K562 (cell line): ENCODE results near the gene PELI2. TPM values are rescaled to one million over a fixed set of nuclear protein-coding genes. Genes with fewer than 3 reads are reported as not detected.

Source experiments
- ATAC-seq: fragments of 200-7000 bp; cut with Tn5 transposase; 3 replicates; pipeline ENCODE4 v1.9.1; 2020; ENCODE audit warnings: moderate library complexity
- BruUV-seq: library from RNA; stranded (reverse); fragments of 400-500 nt; replicated peaks from 2 replicates; lab custom pipeline; 2021; lab: Mats Ljungman, UMichigan
- CTCF ChIA-PET: fragments of 300-600 bp; formaldehyde crosslinking; extraction: SDS; loops from one replicate; lab custom pipeline; 2021; ENCODE audit warnings: low intra/inter-chr PET ratio; lab: Yijun Ruan, JAX
- POLR2A ChIA-PET: fragments of 300-600, 350-650 bp; sonication (Branson Sonifier 250); formaldehyde crosslinking; extraction: SDS; loops from one replicate; lab custom pipeline; 2021; ENCODE audit warnings: antibody characterized with exemption, inconsistent platforms; lab: Yijun Ruan, JAX
- DNase-seq, 4 experiments: peaks; one replicate each; pipeline versions ENCODE4 v3.0.0 to v3.0.0-alpha.2; 2011 to 2018; ENCODE audit warnings: low spot score in 3 of 4, mixed read lengths in 3 of 4; ENCODE audit errors: extremely low read depth in 1 of 4
- FAIRE-seq: peaks from 2 replicates; lab custom pipeline; 2011; peaks lifted over from hg19 to GRCh38; lab: Jason Lieb, UNC
- H2AFZ ChIP-seq: 2 replicates; pipeline ENCODE4 v1.6.0; 2011; ENCODE audit warnings: low read depth, low read length, control low read depth, inconsistent platforms
- H3K27ac ChIP-seq: fragments of 200-600 bp; 3 replicates; pipeline ENCODE4 v1.8.0; 2011; ENCODE audit warnings: low read depth, mild to moderate bottlenecking, control low read depth, inconsistent platforms, low read length, moderate library complexity, mixed read lengths; ENCODE audit errors: extremely low read depth
- H3K27me3 ChIP-seq, 2 experiments: fragments of 300-600 bp in 1 of 2; 2 replicates in 1 of 2; 3 replicates in 1 of 2; pipeline versions ENCODE4 v1.6.0 to v1.8.0; 2011; ENCODE audit warnings: inconsistent platforms in 2 of 2, low read length in 2 of 2, mild to moderate bottlenecking in 1 of 2, mixed read lengths in 1 of 2, moderate library complexity in 1 of 2; ENCODE audit not compliant: control insufficient read depth in 2 of 2, insufficient read depth in 2 of 2
- H3K36me3 ChIP-seq: fragments of 300-600 bp; 3 replicates; pipeline ENCODE4 v1.8.0; 2011; ENCODE audit warnings: mild to moderate bottlenecking, low read length, inconsistent platforms; ENCODE audit not compliant: control insufficient read depth, insufficient read depth
- H3K4me1 ChIP-seq, 2 experiments: fragments of 200-600 bp in 1 of 2; replicated peaks in 1 of 2; 2 replicates in 1 of 2; 3 replicates in 1 of 2; pipeline versions ENCODE4 v1.5.1 to v1.8.0; 2011; ENCODE audit warnings: inconsistent platforms in 2 of 2, low read length in 2 of 2, mild to moderate bottlenecking in 1 of 2, mixed read lengths in 1 of 2, moderate library complexity in 1 of 2; ENCODE audit not compliant: control insufficient read depth in 2 of 2, insufficient read depth in 2 of 2
- H3K4me2 ChIP-seq: 2 replicates; pipeline ENCODE4 v1.6.1; 2011; ENCODE audit warnings: low read length, control low read depth, inconsistent platforms, mixed read lengths; ENCODE audit not compliant: insufficient read depth
- H3K4me3 ChIP-seq: fragments of 200-600 bp; sonication (generic), shearing (Covaris generic); 2 replicates; pipeline ENCODE4 v1.5.1; 2016; ENCODE audit warnings: control low read depth, inconsistent platforms
- H3K79me2 ChIP-seq: fragments of 200-600 bp; 3 replicates; pipeline ENCODE4 v1.8.0; 2011; ENCODE audit warnings: low read length, inconsistent platforms; ENCODE audit not compliant: control insufficient read depth, insufficient read depth
- H3K9ac ChIP-seq, 2 experiments: 2 replicates each; pipeline versions ENCODE4 v1.6.0 to v1.6.1; 2011; ENCODE audit warnings: low read depth in 2 of 2, low read length in 2 of 2, control low read depth in 1 of 2, inconsistent platforms in 1 of 2, mild to moderate bottlenecking in 1 of 2, mixed read lengths in 1 of 2; ENCODE audit not compliant: insufficient read depth in 1 of 2
- H3K9me1 ChIP-seq: one replicate; pipeline ENCODE4 v1.6.0; 2011; ENCODE audit warnings: inconsistent platforms, mild to moderate bottlenecking, low read length, moderate library complexity; ENCODE audit not compliant: control insufficient read depth, insufficient read depth
- H3K9me3 ChIP-seq: replicated peaks from 2 replicates; pipeline ENCODE4 v1.5.1; 2011; ENCODE audit warnings: low read depth, low read length, inconsistent platforms; ENCODE audit not compliant: control insufficient read depth, insufficient read depth
- H4K20me1 ChIP-seq: replicated peaks from 2 replicates; pipeline ENCODE4 v1.6.1; 2011; ENCODE audit warnings: low read length, inconsistent platforms, mixed read lengths; ENCODE audit not compliant: control insufficient read depth, insufficient read depth
- HNRNPL ChIP-seq: fragments of 200-400 bp; formaldehyde crosslinking; IDR thresholded peaks from 2 replicates; pipeline ENCODE4 v1.6.1; 2017; ENCODE audit warnings: low read depth, mild to moderate bottlenecking, low read length
- NCOA1 ChIP-seq: fragments of 450-650 bp; IDR thresholded peaks from 2 replicates; pipeline ENCODE4 v1.6.1; 2016; ENCODE audit warnings: low read depth
- NR2F6 ChIP-seq: fragments of 450-650 bp; formaldehyde crosslinking; IDR thresholded peaks from 2 replicates; pipeline ENCODE4 v1.4.0; 2020; ENCODE audit warnings: mild to moderate bottlenecking
- RFX7 ChIP-seq: fragments of 250-450 bp; sonication (Bioruptor Pico); IDR thresholded peaks from 2 replicates; pipeline ENCODE4 v1.5.1; 2021; ENCODE audit warnings: mild to moderate bottlenecking
- RREB1 ChIP-seq: fragments of 250-450 bp; sonication (Bioruptor Pico); IDR thresholded peaks from 2 replicates; pipeline ENCODE4 v1.4.0; 2020
- SREBF1 ChIP-seq: fragments of 150-350 bp; IDR thresholded peaks from 2 replicates; pipeline ENCODE4 v1.6.1; 2014; ENCODE audit warnings: antibody characterized with exemption, low read depth, low read length, borderline replicate concordance
- STAT5A ChIP-seq: IDR thresholded peaks from 2 replicates; pipeline ENCODE4 v1.6.1; 2012; ENCODE audit warnings: low read length, inconsistent platforms, borderline replicate concordance
- THRA ChIP-seq: fragments of 450-650 bp; IDR thresholded peaks from 2 replicates; pipeline ENCODE4 v1.6.1; 2017; ENCODE audit warnings: mild to moderate bottlenecking, moderate library complexity
- TOE1 ChIP-seq, 2 experiments: fragments of 450-650 bp in 1 of 2; sonication (generic) in 1 of 2; formaldehyde crosslinking in 1 of 2; IDR thresholded peaks; 2 replicates each; pipeline versions ENCODE4 v1.7.1 to v1.8.0; 2016 to 2022; ENCODE audit warnings: borderline replicate concordance in 2 of 2, mild to moderate bottlenecking in 2 of 2, antibody characterized with exemption in 1 of 2, inconsistent platforms in 1 of 2, low read depth in 1 of 2, missing genetic modification reagents in 1 of 2, moderate library complexity in 1 of 2
- TSC22D4 ChIP-seq: fragments of 450-650 bp; IDR thresholded peaks from 2 replicates; pipeline ENCODE4 v1.6.1; 2016; ENCODE audit warnings: missing genetic modification characterization, missing biosample characterization, control low read depth
- ZBTB17 ChIP-seq: fragments of 450-650 bp; formaldehyde crosslinking; IDR thresholded peaks from 2 replicates; pipeline ENCODE4 v1.4.0; 2020; ENCODE audit warnings: mild to moderate bottlenecking
- ZNF263 ChIP-seq: sonication (generic); formaldehyde crosslinking; IDR thresholded peaks from 2 replicates; pipeline ENCODE4 v1.8.0; 2022; ENCODE audit warnings: mild to moderate bottlenecking, missing genetic modification reagents, borderline replicate concordance
- ZNF785 ChIP-seq: fragments of 250-450 bp; sonication (Bioruptor Pico); IDR thresholded peaks from 2 replicates; pipeline ENCODE4 v1.4.0; 2020; ENCODE audit warnings: mild to moderate bottlenecking
- ZZZ3 ChIP-seq: fragments of 450-650 bp; IDR thresholded peaks from 2 replicates; pipeline ENCODE4 v1.6.1; 2016; ENCODE audit warnings: antibody characterized with exemption, mild to moderate bottlenecking, moderate library complexity
- WGBS: fragments of 100-300 bp; shearing (Covaris generic); methylation state at CpG from one replicate; pipeline ENCODE4 v1.1.6; 2016; ENCODE audit warnings: low coverage, mixed read lengths; ENCODE audit not compliant: insufficient coverage; ENCODE audit errors: missing lambda C conversion rate; 5-methylcytosine and 5-hydroxymethylcytosine counted together
- in situ Hi-C: fragments of 300-500 bp; cut with MboI; formaldehyde crosslinking; loops from 4 replicates; pipeline ENCODE4 v1.15.0; 2018; ENCODE audit warnings: inconsistent platforms, mixed read lengths
- intact Hi-C: fragments of 100-400 bp; cut with micrococcal nuclease; formaldehyde crosslinking; loops from 2 replicates; pipeline ENCODE4 v1.14.2; 2022
- polyA plus RNA-seq, 8 experiments: library from polyadenylated mRNA; depleted of rRNA in 4 of 8; stranded (reverse) in 5 of 8; unstranded in 3 of 8; fragments of >200 nt; fragmentation: Nextera tagmentation in 2 of 8; fragmentation: Illumina TruSeq in 1 of 8; extraction: Ambion mirVana in 2 of 8; extraction: Trizol in 1 of 8; gene quantifications; 2 replicates each; pipeline versions ENCODE4 v1.2.1 to v1.2.3, GENCODE V29; 2011 to 2014; ENCODE audit warnings: inconsistent platforms in 1 of 8, missing spikeins in 1 of 8
- total RNA-seq, 7 experiments: library from RNA; depleted of rRNA in 6 of 7; stranded (reverse); fragments of >200 nt in 6 of 7; fragmentation: Illumina TruSeq in 2 of 7; extraction: Trizol in 2 of 7; gene quantifications; 2 replicates each; pipeline versions ENCODE4 v1.2.1 to v1.2.3, GENCODE V29; 2011 to 2021; ENCODE audit warnings: low replicate concordance in 1 of 7

PELI2 gene
- total and polyA plus RNA-seq, 9 of the 15 experiments (the other 6 are each of a cell fraction or from before 2014, with no cell fraction given) = 0.20 to 1.5 (median 0.44) TPM

GRCh38 chr14:56181681-56182085 is 63.5 kb downstream of the PELI2 start (continued):
- no peak for TF ChIP-seq ZNF785
- TF ChIP-seq SREBF1 = no peak
- no peak for TF ChIP-seq STAT5A
- no peak for TF ChIP-seq NCOA1
- no peak for TF ChIP-seq HNRNPL
- no peak for TF ChIP-seq ZBTB17 (CRISPR knock-in tag)
- no peak for TF ChIP-seq RFX7 (CRISPR knock-in tag)
- no peak for TF ChIP-seq NR2F6
- TF ChIP-seq, all 486 proteins: peak for 0

- no peaks in the 10 kb centered on the region for H3K79me2 ChIP-seq
- intact Hi-C loops = no loop called here
- no peak for ATAC-seq
- 22% methylated on average over 4 of the region's 4 CpGs for WGBS
- FAIRE-seq = no peak
- in situ Hi-C loops = no loop called here
- no peaks in the 10 kb centered on the region for H3K36me3 ChIP-seq
- CTCF ChIA-PET = no interaction called here
- no peak overlapping the region for H3K9ac ChIP-seq
- POLR2A ChIA-PET = interaction anchor here (0.5 to 1.3 kb wide), 2 partner anchors 12 to 39 kb away, joined by 3 to 7 read pairs; no protein-coding TSS in a partner anchor
- H3K4me1 ChIP-seq = no peaks in the 10 kb centered on the region; a peak in 1 of 5 replicates
- DNase-seq = no peak
- peak overlapping the region; percentile 64 for H2AFZ ChIP-seq
- no peaks in the 10 kb centered on the region for H3K9me1 ChIP-seq
- no peaks in the 10 kb centered on the region for H4K20me1 ChIP-seq
- no peak for TF ChIP-seq TOE1 (IDR thresholded peaks at IDR 0.05; ENCODE audit: borderline replicate concordance)
- no peak for TF ChIP-seq TOE1 (CRISPR knock-in tag; IDR thresholded peaks at IDR 0.05; ENCODE audit: borderline replicate concordance, low read depth)
- TF ChIP-seq THRA = no peak
- no peak for TF ChIP-seq TSC22D4 (tag)
- TF ChIP-seq RREB1 (CRISPR knock-in tag) = no peak
- no peak for TF ChIP-seq ZZZ3
- no peak for TF ChIP-seq ZNF263 (CRISPR knock-in tag)
- peak overlapping the region; percentile 48; the same call in 1 of the 2 replicates for H3K4me2 ChIP-seq
- no peaks in the 10 kb centered on the region for H3K27me3 ChIP-seq
- no peaks in the 10 kb centered on the region for H3K9me3 ChIP-seq
- no TSS peak for BruUV-seq
- H3K27ac ChIP-seq = no peak overlapping the region
- no peak overlapping the region for H3K4me3 ChIP-seq
These were observed 64.2 kb downstream of the PELI2 start for GRCh38 chr14:56182410-56182809.
